ENCODE data around the gene SLC25A19.

Gene SLC25A19

GRCh38 chr17:75289115-75289831, at the start of gene SLC25A19:
TSS of gene SLC25A19 (minus strand) at chr17:75289433. CDS start at chr17:75286764, 2,669 bp downstream.
- peak; percentile 95 for DNase-seq

- DNase-seq: no peak
Observed at GRCh38 chr17:75338335-75338734, 49.1 kb upstream of the SLC25A19 start.

GRCh38 chr17:75335315-75335714, 46.1 kb upstream of the SLC25A19 start:
- DNase-seq: no peak

GRCh38 chr17:75334723-75335122, 45.5 kb upstream of the SLC25A19 start:
- no peak for DNase-seq

GRCh38 chr17:75331671-75332070, 42.4 kb upstream of the SLC25A19 start:
- no peak for DNase-seq

- no peak for DNase-seq
Observed at GRCh38 chr17:75327757-75328156, 38.5 kb upstream of the SLC25A19 start.

GRCh38 chr17:75326226-75326848, 37.1 kb upstream of the SLC25A19 start:
- DNase-seq: no peak

GRCh38 chr17:75325827-75326225, 36.6 kb upstream of the SLC25A19 start:
- no peak for DNase-seq

- no peak for DNase-seq
Observed at GRCh38 chr17:75325348-75325747, 36.1 kb upstream of the SLC25A19 start.

GRCh38 chr17:75321506-75321905, 32.3 kb upstream of the SLC25A19 start:
- no peak for DNase-seq

GRCh38 chr17:75319904-75320691, 30.9 kb upstream of the SLC25A19 start:
- DNase-seq: no peak

GRCh38 chr17:75318615-75319222, 29.5 kb upstream of the SLC25A19 start:
- DNase-seq: no peak

GRCh38 chr17:75318211-75318610, 29.0 kb upstream of the SLC25A19 start:
- no peak for DNase-seq

GRCh38 chr17:75317671-75318070, 28.4 kb upstream of the SLC25A19 start:
- no peak for DNase-seq

GRCh38 chr17:75316253-75316652, 27.0 kb upstream of the SLC25A19 start:
- DNase-seq: no peak

GRCh38 chr17:75315541-75316243, 26.5 kb upstream of the SLC25A19 start:
- no peak for DNase-seq

- no peak for DNase-seq
Observed at GRCh38 chr17:75313941-75314551, 24.8 kb upstream of the SLC25A19 start.

GRCh38 chr17:75308732-75309629, 19.7 kb upstream of the SLC25A19 start:
- DNase-seq: no peak

- DNase-seq: no peak
Observed at GRCh38 chr17:75307957-75308731, 18.9 kb upstream of the SLC25A19 start.

GRCh38 chr17:75301502-75302206, 12.4 kb upstream of the SLC25A19 start:
- no peak for DNase-seq

Measured in activated CD8-positive, alpha-beta memory T cell treated with anti-CD3 and anti-CD28 coated beads for 24 hours (primary cell).